ENCODE data around the gene PRKCA.

DNA sequence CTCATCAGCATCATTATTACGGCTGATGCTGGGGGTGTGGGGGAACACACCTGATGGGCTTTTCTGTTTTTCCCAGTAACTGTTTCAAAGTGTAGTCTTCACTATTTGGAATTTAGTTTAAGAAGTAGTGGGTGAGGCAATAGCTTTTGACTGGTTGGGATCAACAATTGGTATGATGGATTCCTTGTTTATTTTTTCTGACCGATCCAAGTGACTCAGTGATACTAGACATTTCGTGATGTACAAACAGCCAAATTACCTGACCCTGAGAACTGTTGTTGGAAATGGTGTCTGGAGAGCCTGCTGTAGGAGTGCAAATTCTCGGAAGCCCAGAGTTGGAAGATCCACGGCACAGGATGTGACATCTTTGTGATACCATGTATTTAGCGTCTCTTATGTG is 204.2 kb downstream of the PRKCA start:
- TF ChIP-seq, protein P1, sequence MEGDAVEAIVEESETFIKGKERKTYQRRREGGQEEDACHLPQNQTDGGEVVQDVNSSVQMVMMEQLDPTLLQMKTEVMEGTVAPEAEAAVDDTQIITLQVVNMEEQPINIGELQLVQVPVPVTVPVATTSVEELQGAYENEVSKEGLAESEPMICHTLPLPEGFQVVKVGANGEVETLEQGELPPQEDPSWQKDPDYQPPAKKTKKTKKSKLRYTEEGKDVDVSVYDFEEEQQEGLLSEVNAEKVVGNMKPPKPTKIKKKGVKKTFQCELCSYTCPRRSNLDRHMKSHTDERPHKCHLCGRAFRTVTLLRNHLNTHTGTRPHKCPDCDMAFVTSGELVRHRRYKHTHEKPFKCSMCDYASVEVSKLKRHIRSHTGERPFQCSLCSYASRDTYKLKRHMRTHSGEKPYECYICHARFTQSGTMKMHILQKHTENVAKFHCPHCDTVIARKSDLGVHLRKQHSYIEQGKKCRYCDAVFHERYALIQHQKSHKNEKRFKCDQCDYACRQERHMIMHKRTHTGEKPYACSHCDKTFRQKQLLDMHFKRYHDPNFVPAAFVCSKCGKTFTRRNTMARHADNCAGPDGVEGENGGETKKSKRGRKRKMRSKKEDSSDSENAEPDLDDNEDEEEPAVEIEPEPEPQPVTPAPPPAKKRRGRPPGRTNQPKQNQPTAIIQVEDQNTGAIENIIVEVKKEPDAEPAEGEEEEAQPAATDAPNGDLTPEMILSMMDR (IDR thresholded peaks at IDR 0.05): no peak
- no peak for TF ChIP-seq ZFX (IDR thresholded peaks at IDR 0.05; ENCODE audit: borderline replicate concordance)
